K562 (cell line): ENCODE results near the gene RSPRY1. TPM values are rescaled to one million over a fixed set of nuclear protein-coding genes. Genes with fewer than 3 reads are reported as not detected.
A peak's percentile ranks its signal among the peaks of the same experiment; 100 is the strongest.

Source experiments
- ARID1B ChIP-seq: fragments of 450-650 bp; IDR thresholded peaks from 2 replicates; pipeline ENCODE4 v1.6.1; 2016; ENCODE audit warnings: antibody characterized with exemption, mild to moderate bottlenecking, inconsistent platforms
- BDP1 ChIP-seq: IDR thresholded peaks from 3 replicates; pipeline ENCODE4 v1.6.1; 2011; ENCODE audit not compliant: insufficient read length, insufficient read depth
- CBFA2T3 ChIP-seq: fragments of 450-650 bp; IDR thresholded peaks from 2 replicates; pipeline ENCODE4 v1.6.1; 2017
- CBX1 ChIP-seq: sonication (generic); IDR thresholded peaks from 2 replicates; pipeline ENCODE4 v1.6.1; 2016; ENCODE audit warnings: antibody characterized with exemption, low read depth, mild to moderate bottlenecking
- CCNT2 ChIP-seq: IDR thresholded peaks from 2 replicates; pipeline ENCODE4 v1.6.1; 2011; ENCODE audit warnings: borderline replicate concordance, low read depth, mild to moderate bottlenecking, moderate library complexity, mixed read lengths, low read length; ENCODE audit not compliant: insufficient read length; ENCODE audit errors: extremely low read depth
- JUND ChIP-seq, 2 experiments: IDR thresholded peaks; 2 replicates in 1 of 2; 3 replicates in 1 of 2; pipeline ENCODE4 v1.6.1; 2011; ENCODE audit warnings: borderline replicate concordance in 2 of 2, low read depth in 2 of 2, low read length in 2 of 2, improper control_type of control experiment in 1 of 2, missing biosample characterization in 1 of 2, missing genetic modification characterization in 1 of 2, missing genetic modification reagents in 1 of 2
- MTA3 ChIP-seq: fragments of 450-650 bp; formaldehyde crosslinking; IDR thresholded peaks from 2 replicates; pipeline ENCODE4 v1.6.1; 2017; ENCODE audit warnings: mild to moderate bottlenecking, borderline replicate concordance
- NFIC ChIP-seq: fragments of 450-650 bp; IDR thresholded peaks from 2 replicates; pipeline ENCODE4 v1.6.1; 2017; ENCODE audit warnings: mild to moderate bottlenecking, inconsistent platforms
- POLR2AphosphoS5 ChIP-seq: IDR thresholded peaks from 2 replicates; pipeline ENCODE4 v1.6.1; 2011; ENCODE audit warnings: mild to moderate bottlenecking, low read depth, low read length, moderate library complexity; ENCODE audit not compliant: control insufficient read depth, insufficient read depth
- RCOR1 ChIP-seq, 2 experiments: IDR thresholded peaks; 2 replicates each; pipeline ENCODE4 v1.6.1; 2012; ENCODE audit warnings: low read depth in 2 of 2, low read length in 2 of 2, borderline replicate concordance in 1 of 2, improper control_type of control experiment in 1 of 2
- TAL1 ChIP-seq: fragments of 450-650 bp; IDR thresholded peaks from 2 replicates; pipeline ENCODE4 v1.6.1; 2016; ENCODE audit warnings: mild to moderate bottlenecking
- TCF3 ChIP-seq: sonication (generic); formaldehyde crosslinking; IDR thresholded peaks from 2 replicates; pipeline ENCODE4 v1.4.0; 2020; ENCODE audit warnings: mild to moderate bottlenecking, missing genetic modification reagents
- TEAD4 ChIP-seq, 2 experiments: sonication (generic) in 1 of 2; formaldehyde crosslinking in 1 of 2; IDR thresholded peaks; 2 replicates each; pipeline versions ENCODE4 v1.6.1 to v1.8.0; 2012 to 2022; ENCODE audit warnings: borderline replicate concordance in 1 of 2, inconsistent platforms in 1 of 2, low read length in 1 of 2, mild to moderate bottlenecking in 1 of 2, missing genetic modification reagents in 1 of 2
- TFAP4 ChIP-seq: sonication (generic); formaldehyde crosslinking; IDR thresholded peaks from 2 replicates; pipeline ENCODE4 v1.8.0; 2022; ENCODE audit warnings: missing genetic modification reagents, mild to moderate bottlenecking, moderate library complexity, borderline replicate concordance
- WHSC1 ChIP-seq: IDR thresholded peaks from one replicate; pipeline ENCODE4 v1.6.1; 2012; ENCODE audit warnings: low read length, control low read depth, inconsistent platforms
- ZHX1 ChIP-seq: fragments of 150-350 bp; conservative IDR thresholded peaks from 2 replicates; pipeline ENCODE4 v1.6.1; 2014; ENCODE audit warnings: low read length
- ZNF217 ChIP-seq: sonication (generic); formaldehyde crosslinking; IDR thresholded peaks from 2 replicates; pipeline ENCODE4 v1.8.0; 2022; ENCODE audit warnings: mild to moderate bottlenecking, missing genetic modification reagents
- ZNF589 ChIP-seq: fragments of 200-800 bp; sonication (Bioruptor generic); IDR thresholded peaks from 2 replicates; pipeline ENCODE4 v1.6.1; 2016; ENCODE audit warnings: low read depth, missing genetic modification characterization, missing compliant biosample characterization
- ZNF778 ChIP-seq: fragments of 450-650 bp; formaldehyde crosslinking; IDR thresholded peaks from 2 replicates; pipeline ENCODE4 v1.4.0; 2020; ENCODE audit warnings: mild to moderate bottlenecking, moderate library complexity
- ZNF830 ChIP-seq: fragments of 250-450 bp; sonication (Bioruptor Pico); IDR thresholded peaks from 2 replicates; pipeline ENCODE4 v1.5.0; 2021; ENCODE audit warnings: mild to moderate bottlenecking
- polyA plus RNA-seq, 8 experiments: library from polyadenylated mRNA; depleted of rRNA in 4 of 8; stranded (reverse) in 5 of 8; unstranded in 3 of 8; fragments of >200 nt; fragmentation: Nextera tagmentation in 2 of 8; fragmentation: Illumina TruSeq in 1 of 8; extraction: Ambion mirVana in 2 of 8; extraction: Trizol in 1 of 8; gene quantifications; 2 replicates each; pipeline versions ENCODE4 v1.2.1 to v1.2.3, GENCODE V29; 2011 to 2014; ENCODE audit warnings: inconsistent platforms in 1 of 8, missing spikeins in 1 of 8
- total RNA-seq, 7 experiments: library from RNA; depleted of rRNA in 6 of 7; stranded (reverse); fragments of >200 nt in 6 of 7; fragmentation: Illumina TruSeq in 2 of 7; extraction: Trizol in 2 of 7; gene quantifications; 2 replicates each; pipeline versions ENCODE4 v1.2.1 to v1.2.3, GENCODE V29; 2011 to 2021; ENCODE audit warnings: low replicate concordance in 1 of 7

Gene RSPRY1
- total and polyA plus RNA-seq, 9 of the 15 experiments (the other 6 are each of a cell fraction or from before 2014, with no cell fraction given) = 10.2 to 27.8 (median 20.8) TPM

- TF ChIP-seq TCF3 (CRISPR knock-in tag) = peak; percentile 72
- TF ChIP-seq RCOR1 (IDR thresholded peaks at IDR 0.05; ENCODE audit: borderline replicate concordance in 1 of 2, low read depth in 2 of 2, low read length in 2 of 2) = peak in 1 of 2 experiments; percentile 30; a peak in 1 of 4 replicates
- no peak for TF ChIP-seq BDP1
- TF ChIP-seq ZHX1 = no peak
- TF ChIP-seq MTA3 = no peak
- TF ChIP-seq TFAP4 (CRISPR knock-in tag) = 0 out of 2 replicates have a peak, but pooled peaks have one; percentile 21
- 0 out of 2 replicates have a peak, but pooled peaks have one; percentile 24 for TF ChIP-seq ZNF589
- no peak for TF ChIP-seq ZNF830
- no peak for TF ChIP-seq ZNF217
- TF ChIP-seq POLR2AphosphoS5 = no peak
- no peak for TF ChIP-seq ZNF778 (CRISPR knock-in tag)
- TF ChIP-seq TEAD4 (IDR thresholded peaks at IDR 0.05; ENCODE audit: low read length) = peak; percentile 71
- TF ChIP-seq TEAD4 (CRISPR knock-in tag; IDR thresholded peaks at IDR 0.05; ENCODE audit: borderline replicate concordance) = no peak
- no peak for TF ChIP-seq WHSC1
- TF ChIP-seq ARID1B = peak; percentile 75
- peak; percentile 87 for TF ChIP-seq CCNT2
- peak; percentile 58 for TF ChIP-seq CBFA2T3
- TF ChIP-seq JUND (IDR thresholded peaks at IDR 0.05; ENCODE audit: borderline replicate concordance, low read depth, low read length) = no peak
- TF ChIP-seq JUND (tag; IDR thresholded peaks at IDR 0.05; ENCODE audit: borderline replicate concordance, low read depth, low read length) = no peak; the same call in 2 of the 3 replicates
- peak; percentile 58 for TF ChIP-seq NFIC
- peak; percentile 70 for TF ChIP-seq TAL1
- TF ChIP-seq CBX1 = no peak
Observed at GRCh38 chr16:57265850-57266530, 79.9 kb downstream of the RSPRY1 start (continued).
